ENCODE results near the gene NDEL1.

NDEL1 gene

DNA sequence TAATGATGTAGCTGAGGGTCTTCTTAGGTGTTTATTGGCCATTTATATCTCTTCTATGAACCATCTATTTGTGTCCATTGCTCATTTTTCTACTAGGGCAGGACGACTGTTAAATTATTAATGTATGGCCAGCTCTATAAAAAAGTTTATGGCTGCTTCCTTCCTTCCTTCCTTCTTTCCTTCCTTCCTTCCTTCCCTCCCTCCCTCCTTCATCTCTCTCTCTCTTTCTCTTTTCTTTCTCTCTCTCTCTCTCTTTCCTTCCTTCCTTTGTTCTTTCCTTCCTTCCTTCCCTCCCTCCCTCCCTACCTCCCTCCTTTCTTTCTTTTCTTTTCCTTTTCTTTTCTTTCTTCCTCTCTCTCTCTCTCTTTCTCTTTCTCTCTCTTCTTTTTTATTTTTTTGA, 17.2 kb upstream of the NDEL1 start:
- DNase-seq: no peak

DNA sequence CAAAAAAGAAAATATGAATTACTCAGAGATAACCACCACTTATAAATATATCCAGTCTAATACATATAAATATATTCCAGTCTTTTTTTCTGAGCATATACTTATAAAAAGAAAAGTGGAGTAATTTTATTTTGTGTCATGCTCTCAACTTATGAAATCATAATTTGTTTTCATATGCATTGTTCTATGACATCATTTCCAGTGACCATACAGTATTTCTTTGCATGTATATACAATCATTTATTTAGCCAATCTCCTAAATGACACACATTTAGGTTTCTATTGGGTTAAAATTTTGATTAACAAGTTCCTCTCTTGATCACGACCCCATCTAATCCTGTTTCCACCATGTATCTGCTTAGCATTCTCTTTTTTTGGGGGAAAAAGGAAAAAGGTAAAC, 16.4 kb upstream of the NDEL1 start:
- no peak for DNase-seq

DNA sequence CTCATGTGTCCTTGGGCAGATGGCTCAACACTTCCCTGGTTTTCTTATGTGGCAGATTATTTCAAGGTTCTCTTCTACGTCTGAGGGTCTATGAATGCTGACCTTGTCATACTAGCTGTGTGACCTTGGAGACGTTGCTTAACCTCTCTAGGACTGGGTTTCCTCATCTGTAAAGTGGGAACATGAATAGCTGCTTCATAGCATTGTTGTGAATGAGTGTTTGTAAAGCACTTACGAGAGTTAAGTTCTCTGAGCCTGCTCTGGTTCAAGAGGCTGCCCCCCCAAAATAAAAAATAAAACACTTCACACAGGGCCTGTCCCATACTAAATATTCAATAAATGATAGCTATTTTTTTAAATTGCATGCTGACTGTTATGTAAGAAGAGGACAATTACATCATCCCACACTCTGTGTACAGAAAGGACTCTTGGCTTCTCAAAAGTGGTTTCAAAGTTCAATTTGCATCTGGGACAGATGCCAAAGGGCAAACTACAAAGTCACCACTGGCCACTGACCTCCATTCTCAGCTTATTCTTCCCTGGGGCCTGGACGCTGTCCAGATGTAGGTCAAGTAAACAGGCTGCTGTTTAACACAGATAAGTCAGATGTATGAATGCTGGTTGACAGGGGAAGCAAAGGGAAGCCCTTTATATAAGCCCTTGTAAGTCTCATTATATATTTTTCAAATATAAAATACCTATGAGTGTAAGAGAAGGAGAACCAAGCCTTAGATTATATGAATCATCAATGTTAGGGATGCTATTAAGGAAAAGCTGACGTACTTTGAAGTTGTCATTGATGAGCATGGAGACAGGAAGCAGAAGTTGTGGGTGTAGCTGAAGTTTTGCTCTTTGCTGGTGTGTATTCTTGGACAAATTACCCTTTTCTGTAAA, 15.4 kb upstream of the NDEL1 start:
- DNase-seq: no peak

DNA sequence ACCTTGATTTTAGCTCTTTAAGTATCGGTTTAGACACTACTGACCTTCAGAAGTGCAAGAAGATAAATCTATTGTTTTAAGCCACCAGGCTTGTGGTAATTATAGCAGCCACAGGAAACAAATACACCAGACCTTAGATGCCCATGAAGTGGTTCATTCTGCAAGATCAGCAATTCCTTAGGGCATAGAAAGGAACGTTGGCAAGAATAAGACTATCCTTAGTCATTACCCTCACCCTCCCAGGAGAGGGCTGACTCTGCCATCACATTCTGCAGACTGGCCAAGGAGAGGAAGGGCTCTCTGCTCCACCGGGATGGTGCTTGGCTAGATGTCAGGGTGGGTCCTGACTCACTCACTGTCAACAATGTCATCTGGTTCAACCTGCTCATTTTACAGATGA, 14.1 kb upstream of the NDEL1 start:
- no peak for DNase-seq

DNA sequence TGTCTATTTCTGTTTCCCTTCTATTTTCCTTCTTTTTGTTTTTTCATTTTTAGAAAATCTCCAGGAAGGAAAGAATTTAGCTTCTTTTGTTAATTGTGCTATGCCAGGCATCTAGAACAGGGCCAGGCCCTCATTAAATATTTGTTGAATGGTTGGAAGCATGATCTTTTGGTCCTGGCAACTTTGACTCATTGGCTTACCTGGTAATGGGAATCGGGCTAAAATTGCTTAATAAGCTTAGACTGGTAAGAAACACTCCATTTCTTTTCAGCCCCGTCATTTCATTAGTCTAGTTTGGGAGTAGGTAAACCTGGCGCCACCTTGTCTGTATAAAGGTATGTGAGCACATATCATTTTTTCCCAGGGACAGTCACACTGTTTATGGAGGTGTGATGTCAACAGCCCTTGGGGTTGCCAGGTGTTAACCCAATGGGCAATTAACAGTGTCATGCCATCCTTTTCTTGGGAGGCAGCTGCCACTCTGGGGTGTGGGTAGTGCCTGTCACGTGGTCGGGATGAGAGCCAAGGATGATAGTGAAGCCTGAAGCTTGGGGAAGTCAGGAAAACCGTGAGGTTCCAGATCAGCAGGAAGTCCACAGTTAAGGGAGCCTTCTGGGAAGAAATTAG, 9.5 kb upstream of the NDEL1 start:
- no peak for DNase-seq

DNA sequence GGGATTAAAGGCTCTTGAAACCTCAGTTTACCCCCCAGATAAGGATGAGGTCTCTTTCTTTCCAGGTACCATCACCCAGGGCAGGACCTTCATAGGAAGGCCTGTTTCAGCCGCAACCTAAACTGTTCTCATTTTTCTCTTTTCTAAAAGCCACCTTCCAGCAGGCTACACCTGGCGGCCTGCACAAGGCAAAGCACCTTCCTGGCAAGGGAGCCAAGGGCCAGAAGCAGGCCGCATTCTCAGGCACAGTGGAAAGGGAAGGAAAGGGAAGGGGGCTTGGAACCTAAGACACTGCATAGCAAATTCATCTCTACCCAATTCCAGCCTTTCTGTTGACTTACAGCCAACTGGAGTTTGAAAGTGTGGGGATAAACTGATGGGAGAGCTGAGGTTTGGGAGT, 8.9 kb upstream of the NDEL1 start:
- no peak for DNase-seq

DNA sequence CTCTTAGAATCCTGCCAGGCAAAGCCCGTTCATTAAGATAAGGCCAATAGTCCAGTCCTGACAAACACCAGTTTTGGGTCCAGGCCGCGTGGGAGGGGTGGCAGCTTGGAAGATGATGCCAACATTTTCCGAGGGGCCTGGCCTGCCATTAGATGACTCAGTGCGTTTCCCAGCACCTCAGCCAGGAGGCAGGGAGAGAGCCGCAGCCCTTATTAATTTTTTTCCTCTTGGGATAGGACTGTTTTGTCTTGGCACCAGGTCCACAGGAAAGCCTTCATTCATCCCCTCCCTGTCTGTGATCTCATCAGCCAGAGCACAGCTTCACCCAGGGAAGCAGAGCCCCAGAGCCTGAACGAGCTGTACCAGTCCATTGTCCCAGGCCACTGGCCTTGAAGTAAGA, 4.7 kb upstream of the NDEL1 start:
- DNase-seq: no peak

DNA sequence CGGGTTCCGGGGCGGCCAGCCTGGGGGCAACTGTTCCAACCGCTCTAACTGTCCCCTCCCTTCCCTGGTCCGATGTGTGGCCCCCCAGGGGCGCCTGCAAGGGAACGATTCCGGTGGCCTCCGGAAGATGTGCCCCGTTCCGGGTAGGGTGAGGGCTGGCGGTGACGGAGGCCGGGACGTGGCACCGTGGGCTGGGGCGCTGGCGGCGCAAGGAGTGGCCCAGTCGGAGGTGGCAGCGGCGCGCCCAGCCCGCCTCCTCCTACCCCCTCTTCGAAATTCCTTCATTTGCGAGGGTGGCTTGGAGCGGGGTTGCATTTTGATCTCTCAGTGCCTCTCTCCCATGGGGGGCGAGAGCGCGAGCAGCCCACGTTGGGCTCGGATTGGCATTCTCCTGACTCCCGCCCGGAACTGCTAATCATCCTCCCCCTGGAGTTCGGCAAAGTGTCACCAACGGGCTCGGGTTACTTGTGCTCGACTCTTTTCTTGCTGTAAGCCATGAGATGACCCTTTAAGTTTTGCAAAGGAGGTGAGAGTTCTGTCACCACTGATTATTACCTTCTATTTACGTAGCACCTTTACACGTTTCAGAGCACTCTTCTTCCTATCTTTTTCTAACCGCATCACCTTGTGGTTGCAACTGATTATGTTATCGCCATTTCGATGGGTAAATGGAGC, 622 bp downstream of the NDEL1 start:
- DNase-seq: no peak

DNA sequence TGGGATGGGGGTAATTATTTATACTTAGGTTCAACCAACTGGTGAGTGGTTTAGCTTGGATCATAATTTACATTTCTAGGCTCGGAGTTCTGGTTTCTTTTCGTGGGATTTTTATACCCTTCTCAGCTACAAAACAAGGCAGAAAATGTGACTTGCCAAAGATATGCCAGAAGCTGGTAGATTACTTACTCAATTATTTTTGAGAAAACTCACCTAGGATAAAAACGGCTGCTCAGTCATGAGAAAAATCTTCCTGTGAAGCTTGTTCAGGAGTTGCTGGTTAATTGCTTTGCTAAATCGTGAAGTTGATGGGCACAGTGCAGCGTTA, 1.1 kb downstream of the NDEL1 start:
- no peak for DNase-seq

DNA sequence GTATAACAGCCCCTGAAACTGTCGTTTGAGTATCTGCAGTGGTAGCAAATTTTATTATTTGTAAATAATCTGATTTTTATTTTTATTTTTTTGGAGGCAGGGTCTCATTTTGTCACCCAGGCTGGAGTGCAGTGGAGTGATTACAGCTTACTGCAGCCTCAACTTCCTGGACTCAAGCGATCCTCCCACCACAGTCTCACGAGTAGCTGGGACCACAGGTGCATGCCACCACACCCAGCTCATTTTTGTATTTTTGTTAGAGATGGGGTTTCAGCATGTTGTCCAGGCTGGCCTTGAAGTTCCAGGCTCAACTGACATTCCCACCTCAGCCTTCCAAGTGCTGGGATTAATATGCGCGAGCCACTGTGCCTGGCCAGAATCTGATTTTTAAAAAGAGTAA, 2.8 kb downstream of the NDEL1 start:
- no peak for DNase-seq

DNA sequence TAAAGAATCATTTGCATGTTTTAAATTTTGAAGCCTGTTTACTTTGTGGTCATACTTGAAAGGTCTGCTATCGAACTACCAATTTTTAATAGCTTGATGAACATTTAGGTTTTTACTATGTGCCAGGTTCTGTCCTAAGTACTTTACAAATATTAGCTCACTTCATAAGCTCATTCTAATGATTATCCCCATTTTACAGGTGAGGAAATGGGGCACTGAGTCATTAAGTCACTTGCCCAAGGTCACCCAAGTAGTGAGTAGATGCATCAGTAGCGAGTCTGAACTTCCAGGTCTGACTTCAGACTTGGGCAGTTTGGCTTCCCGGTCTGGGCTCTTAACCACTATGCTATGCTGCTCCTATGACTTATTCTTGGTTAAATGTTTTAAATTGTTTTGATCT, 4.0 kb downstream of the NDEL1 start:
- no peak for DNase-seq

DNA sequence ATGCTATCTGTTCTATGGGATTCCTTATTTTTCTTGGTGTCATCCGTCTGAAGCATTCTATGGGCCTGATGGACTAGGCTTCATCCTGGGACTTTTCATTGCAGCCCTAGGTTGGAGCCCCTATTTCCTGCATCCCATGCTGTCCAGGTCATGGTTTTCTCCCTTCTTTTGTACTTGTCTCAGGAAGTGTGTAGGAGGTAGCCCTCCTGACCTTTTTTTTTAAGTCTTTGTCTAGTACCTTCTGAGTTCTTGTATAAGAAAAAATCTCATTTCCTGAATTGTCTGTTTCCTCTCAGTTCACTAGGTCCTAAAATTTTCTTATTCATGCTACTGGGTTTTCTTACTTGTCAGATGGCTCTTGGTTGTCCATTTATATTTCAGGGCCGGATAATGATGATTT, 6.0 kb downstream of the NDEL1 start:
- no peak for DNase-seq

DNA sequence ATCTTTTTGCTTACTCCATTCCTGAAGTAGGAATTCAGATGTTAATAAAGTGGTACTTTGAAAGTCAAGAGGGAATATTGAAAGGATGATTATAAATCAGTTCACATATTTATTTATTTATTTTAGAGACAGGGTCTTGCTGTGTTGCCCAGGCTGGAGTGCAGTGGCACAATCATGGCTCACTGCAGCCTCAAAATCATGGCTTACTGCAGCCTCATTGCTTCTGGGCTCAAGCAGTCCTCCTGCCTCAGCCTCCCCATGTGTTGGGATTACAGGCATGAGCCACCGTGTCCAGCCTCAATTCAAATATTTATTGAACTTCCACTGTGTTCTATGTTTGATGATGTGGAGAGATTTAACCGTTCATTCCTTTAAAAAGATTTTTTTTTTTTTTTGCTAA, 6.6 kb downstream of the NDEL1 start:
- no peak for DNase-seq

DNA sequence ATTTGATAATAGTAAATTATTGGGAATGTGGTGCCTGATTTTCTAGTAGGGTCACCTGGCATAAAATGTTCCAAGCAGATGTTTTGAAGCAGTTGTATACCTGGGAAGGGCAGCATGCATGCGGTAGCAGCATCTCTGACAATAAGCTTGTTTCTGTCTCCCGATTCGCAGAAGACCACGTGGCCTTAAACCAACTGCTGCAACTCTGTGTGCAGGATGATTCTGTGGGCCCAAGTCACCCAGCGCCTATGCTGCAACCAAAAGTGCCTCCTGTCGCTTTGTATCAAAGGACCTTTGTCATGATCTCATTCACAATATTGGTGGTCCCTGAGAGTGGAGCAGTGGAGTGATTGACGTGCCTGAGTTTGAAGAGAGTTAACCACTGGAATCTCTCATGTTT, 8.1 kb downstream of the NDEL1 start:
- no peak for DNase-seq

DNA sequence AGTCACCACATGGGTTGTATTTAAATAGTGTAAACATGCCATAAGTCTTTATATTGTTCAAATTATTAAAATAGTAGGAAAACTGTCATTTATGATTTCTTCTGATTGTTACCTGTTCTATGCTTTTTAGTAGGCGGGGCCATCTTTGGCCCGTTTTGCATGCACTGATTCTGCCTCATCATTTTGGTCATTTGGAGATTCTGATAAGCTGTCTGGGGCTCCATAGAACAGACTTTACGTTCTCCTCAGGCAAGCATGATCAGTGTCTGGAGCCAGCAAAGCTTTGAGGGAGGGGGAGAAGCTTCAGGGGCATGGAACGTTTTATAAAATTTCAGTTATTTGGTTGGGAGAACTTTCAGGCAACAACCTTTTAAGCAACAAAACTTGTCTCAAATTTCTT, 8.8 kb downstream of the NDEL1 start:
- DNase-seq: no peak

DNA sequence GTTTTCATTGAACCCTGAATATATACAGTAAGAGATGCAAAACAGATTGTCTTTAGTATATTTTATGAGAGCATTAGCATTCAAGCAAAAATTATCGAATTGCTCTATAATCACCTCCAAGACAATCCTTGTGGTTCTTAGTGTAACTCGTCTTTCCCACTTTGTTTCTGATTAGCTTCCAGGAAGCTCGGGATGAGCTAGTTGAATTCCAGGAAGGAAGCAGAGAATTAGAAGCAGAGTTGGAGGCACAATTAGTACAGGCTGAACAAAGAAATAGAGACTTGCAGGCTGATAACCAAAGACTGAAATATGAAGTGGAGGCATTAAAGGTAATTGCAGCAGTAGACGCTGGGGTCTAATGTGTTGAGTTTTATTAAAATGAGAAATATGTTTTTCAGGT, 9.9 kb downstream of the NDEL1 start:
- DNase-seq: no peak

DNA sequence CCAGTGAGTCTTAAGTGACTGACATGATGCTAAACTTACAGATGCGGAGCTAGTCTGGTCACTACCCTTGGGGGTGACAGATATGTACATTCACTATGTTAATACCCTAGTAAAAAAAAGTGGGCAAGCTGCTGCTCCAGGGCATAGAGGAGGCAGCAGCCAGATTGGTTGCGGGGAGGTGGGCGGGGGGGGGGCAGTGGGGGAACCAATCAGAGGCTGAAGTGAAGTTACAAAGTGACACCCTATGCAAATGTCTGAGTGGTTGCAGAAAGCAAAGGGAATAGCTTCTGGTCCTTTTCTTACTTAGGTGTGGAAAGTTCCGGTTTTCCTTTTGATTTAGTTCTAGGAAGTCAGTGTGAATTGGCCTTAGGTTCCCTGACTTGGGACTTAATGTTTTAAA, 12.1 kb downstream of the NDEL1 start:
- DNase-seq: no peak

DNA sequence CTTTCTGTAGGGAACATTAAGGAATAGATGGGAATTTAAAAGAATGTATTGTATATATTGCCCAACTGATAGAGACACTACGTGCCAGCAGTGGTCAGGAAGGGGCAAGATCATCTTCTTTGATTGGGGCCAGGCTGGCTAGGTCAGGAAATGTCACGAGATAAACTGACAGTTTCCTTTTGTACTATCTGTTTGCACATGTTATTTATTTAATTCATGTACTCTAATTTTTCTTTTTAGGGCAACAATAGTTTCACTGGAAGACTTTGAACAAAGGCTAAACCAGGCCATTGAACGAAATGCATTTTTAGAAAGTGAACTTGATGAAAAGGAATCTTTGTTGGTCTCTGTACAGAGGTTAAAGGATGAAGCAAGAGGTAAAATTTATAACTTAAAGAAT, 12.6 kb downstream of the NDEL1 start:
- no peak for DNase-seq

DNA sequence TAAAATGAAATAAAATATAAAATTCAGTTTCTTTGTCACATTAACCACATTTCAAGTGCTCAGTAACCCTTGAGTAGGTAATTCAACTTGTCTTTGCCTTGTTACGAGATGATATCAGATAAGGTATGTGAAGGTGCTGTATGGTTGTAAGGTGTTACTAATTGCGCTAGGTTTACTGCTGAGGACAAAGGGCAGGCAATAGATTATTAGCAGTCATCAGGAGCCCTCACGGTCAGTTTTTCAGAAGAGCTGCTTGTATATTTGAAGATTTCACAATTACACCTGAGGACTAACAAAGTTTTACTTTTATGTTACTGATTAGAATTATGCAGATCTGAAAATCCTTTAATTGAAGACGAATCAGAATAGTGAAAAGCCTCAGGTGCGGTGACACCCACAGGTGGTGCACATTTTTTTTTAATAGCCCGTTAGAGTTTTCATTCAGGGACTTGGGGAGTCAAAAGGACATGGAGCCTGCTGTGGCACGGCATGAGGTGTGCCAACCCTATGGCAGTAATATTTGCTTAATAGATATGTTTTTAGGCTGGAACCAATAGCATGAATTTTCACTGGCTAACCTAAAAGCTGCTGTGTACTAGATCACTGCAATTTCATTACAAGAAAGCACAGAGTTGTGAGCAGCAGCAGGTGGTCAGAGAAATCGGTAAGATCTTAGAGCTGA, 16.4 kb downstream of the NDEL1 start:
- DNase-seq: no peak

DNA sequence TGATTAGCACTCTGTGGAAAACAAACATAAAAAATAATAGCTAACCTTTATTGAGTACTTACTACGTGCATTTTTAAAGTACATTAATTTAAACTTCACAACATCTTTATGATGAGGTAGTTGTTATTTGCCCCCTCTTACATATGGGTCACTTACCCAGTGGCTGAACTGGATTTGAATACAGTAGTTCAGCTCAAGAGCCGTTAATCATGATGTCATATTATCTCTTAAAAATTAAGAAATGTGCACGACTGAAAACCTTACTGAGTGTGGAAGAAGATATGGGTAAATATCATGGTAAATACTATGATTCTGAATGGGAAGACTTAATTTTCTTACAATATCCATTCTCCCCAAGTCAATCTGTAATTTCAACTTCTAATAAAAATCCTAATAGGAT, 17.6 kb downstream of the NDEL1 start:
- DNase-seq: no peak

DNA sequence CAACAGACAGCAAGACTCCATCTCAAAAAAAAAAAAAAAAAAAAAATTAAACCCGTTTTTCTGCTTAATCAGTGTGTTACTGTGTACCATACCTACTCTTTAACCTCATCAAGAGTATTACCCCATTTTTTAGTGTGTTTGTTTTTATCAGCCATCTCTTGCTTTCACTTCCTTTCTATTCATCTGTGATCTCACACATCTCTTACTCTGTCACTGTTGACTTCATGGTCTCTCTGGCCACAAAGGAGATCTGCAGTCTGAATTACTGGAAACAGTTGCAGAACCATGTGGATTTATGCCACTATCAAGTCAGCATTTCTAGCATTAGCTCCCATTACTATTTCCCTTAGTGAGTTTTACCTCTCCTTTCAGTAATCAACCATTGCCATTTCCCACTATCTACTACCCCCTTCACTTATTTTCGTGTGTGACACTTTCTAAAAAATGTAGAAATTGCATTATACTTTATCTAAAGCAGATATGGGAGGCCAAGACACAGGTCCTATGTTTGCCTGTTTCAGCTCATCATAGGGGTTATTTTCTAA, 20.1 kb downstream of the NDEL1 start:
- no peak for DNase-seq

DNA sequence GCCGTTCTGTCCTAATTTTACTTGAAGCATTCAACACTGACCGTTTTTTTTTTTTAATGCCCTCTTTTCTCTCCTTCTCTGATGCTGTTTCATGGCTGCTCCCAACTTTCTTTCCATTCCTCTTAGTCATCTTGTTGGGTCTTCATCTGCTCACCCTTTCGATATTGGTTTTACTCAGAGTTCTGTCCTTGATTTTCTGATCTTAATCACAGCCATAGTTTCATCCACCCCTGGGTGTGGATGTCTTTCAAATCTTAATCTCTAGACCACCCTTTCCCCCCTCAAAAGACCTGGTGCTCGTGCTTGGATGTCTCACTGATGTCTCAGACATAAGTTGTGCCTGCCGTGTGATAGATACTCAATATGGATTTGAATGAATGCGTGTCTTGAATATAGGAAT, 22.4 kb downstream of the NDEL1 start:
- no peak for DNase-seq

DNA sequence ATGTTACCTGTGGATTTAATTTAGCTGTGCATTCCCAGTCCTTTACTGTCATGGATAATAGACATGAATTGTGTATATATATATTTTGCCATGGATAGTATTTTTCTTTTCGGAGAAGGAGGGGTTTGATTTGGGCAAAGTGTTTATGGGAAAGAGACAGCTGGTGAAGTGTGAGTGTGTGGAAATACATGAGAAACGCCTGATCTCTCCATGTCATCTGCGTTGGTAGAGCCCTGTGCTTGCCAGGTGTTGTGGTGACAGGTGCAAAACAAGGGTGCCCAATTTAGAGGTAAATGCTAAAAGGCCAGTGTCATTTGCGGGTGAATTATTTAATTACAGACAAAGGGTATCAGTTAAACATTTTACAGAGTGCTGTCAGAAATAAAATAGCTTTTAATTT, 23.4 kb downstream of the NDEL1 start:
- DNase-seq: no peak

DNA sequence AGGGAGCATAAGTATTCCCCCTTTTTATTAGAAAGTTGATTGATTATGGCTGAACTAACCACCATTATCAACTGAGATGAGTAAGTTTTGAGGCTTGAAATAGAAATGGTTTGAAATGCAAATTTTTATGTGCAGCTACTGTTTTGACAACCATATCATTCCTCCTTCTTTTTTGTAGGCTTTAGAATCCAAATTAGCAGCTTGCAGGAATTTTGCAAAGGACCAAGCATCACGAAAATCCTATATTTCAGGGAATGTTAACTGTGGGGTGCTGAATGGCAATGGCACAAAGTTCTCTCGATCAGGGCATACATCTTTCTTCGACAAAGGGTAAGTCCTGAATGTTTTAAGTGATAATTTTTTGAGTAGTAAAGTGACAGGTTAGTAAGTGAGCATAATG, 24.1 kb downstream of the NDEL1 start:
- DNase-seq: no peak
